ENCODE data around the gene PLEKHA7.

PLEKHA7 gene

GRCh38 chr11:16788141-16789062 lies 225.8 kb downstream of the PLEKHA7 start:
- H3K4me3 ChIP-seq (replicated peaks; ENCODE audit: low read depth, low read length): no peak overlapping the region
- peak; percentile 81 for DNase-seq (ENCODE audit: low read depth)
- TF ChIP-seq, protein P1, sequence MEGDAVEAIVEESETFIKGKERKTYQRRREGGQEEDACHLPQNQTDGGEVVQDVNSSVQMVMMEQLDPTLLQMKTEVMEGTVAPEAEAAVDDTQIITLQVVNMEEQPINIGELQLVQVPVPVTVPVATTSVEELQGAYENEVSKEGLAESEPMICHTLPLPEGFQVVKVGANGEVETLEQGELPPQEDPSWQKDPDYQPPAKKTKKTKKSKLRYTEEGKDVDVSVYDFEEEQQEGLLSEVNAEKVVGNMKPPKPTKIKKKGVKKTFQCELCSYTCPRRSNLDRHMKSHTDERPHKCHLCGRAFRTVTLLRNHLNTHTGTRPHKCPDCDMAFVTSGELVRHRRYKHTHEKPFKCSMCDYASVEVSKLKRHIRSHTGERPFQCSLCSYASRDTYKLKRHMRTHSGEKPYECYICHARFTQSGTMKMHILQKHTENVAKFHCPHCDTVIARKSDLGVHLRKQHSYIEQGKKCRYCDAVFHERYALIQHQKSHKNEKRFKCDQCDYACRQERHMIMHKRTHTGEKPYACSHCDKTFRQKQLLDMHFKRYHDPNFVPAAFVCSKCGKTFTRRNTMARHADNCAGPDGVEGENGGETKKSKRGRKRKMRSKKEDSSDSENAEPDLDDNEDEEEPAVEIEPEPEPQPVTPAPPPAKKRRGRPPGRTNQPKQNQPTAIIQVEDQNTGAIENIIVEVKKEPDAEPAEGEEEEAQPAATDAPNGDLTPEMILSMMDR (IDR thresholded peaks at IDR 0.05; ENCODE audit: low read length, missing control alignments): peak; percentile 98

- H3K4me3 ChIP-seq (replicated peaks; ENCODE audit: low read depth, low read length): no peak overlapping the region
- TF ChIP-seq, protein P1 (IDR thresholded peaks at IDR 0.05; ENCODE audit: low read length, missing control alignments): no peak
- DNase-seq (ENCODE audit: low read depth): peak; percentile 44
Measured at GRCh38 chr11:16787035-16787742, 227.0 kb downstream of the PLEKHA7 start.

- TF ChIP-seq, protein P1 (IDR thresholded peaks at IDR 0.05; ENCODE audit: low read length, missing control alignments): no peak
- no peak for DNase-seq (ENCODE audit: low read depth)
Measured at GRCh38 chr11:16786131-16786530, 228.1 kb downstream of the PLEKHA7 start.

GRCh38 chr11:16785520-16786128 lies 228.6 kb downstream of the PLEKHA7 start:
- DNase-seq (ENCODE audit: low read depth): peak; percentile 83
- TF ChIP-seq, protein P1 (IDR thresholded peaks at IDR 0.05; ENCODE audit: low read length, missing control alignments): peak; percentile 96

More at GRCh38 chr11:16786131-16786530, 228.1 kb downstream of the PLEKHA7 start:
- H3K4me3 ChIP-seq (replicated peaks; ENCODE audit: low read depth, low read length): no peak overlapping the region

GRCh38 chr11:16784666-16785065 lies 229.5 kb downstream of the PLEKHA7 start:
- peak; percentile 27 for DNase-seq (ENCODE audit: low read depth)
- H3K4me3 ChIP-seq (replicated peaks; ENCODE audit: low read depth, low read length): no peak overlapping the region
- TF ChIP-seq, protein P1 (IDR thresholded peaks at IDR 0.05; ENCODE audit: low read length, missing control alignments): no peak

More at GRCh38 chr11:16785520-16786128, 228.6 kb downstream of the PLEKHA7 start:
- H3K4me3 ChIP-seq (replicated peaks; ENCODE audit: low read depth, low read length): no peak overlapping the region

DNA sequence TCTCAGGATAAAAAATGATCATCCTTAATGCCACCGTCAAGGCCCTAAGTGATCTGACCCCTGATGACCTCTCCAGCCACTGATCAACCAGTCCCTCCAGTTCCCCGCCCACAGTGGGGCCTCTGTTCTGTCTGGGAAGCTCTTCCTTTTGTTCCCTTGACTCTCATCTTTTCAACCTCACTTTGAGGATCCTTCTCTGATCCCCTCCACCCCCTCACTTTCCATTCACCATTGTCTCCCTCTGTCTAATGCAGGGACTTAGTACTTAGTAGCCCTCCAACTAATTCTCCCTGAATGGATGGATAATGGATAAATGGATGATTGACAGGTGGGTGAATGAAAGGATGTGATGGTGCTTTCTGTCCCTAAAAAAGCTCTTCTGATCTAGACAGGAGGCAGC lies 230.1 kb downstream of the PLEKHA7 start:
- TF ChIP-seq, protein P1 (IDR thresholded peaks at IDR 0.05; ENCODE audit: low read length, missing control alignments): no peak
- no peak for DNase-seq (ENCODE audit: low read depth)
- no peak overlapping the region for H3K4me3 ChIP-seq (replicated peaks; ENCODE audit: low read depth, low read length)
